Neural cell (in vitro differentiated cells): ENCODE results near the gene P2RY6. TPM values are rescaled to one million over a fixed set of nuclear protein-coding genes. Genes with fewer than 3 reads are reported as not detected.

ENCODE experiments used
- H2AFZ ChIP-seq: fragments of 200-600, 300-800 bp; sonication (generic), shearing (Covaris generic); 2 replicates; pipeline ENCODE4 v1.6.0; 2014; ENCODE audit warnings: low read depth, mild to moderate bottlenecking, antibody characterized with exemption, low read length, moderate library complexity
- H3F3A ChIP-seq: fragments of 200-600 bp; shearing (Covaris generic); 2 replicates; pipeline ENCODE4 v1.6.1; 2016; ENCODE audit warnings: mild to moderate bottlenecking, moderate library complexity, mixed read lengths, antibody characterized with exemption, low read length; ENCODE audit not compliant: insufficient read depth, poor library complexity, severe bottlenecking
- H3K27ac ChIP-seq: fragments of 200-600, 300-800 bp; sonication (generic), shearing (Covaris generic); 2 replicates; pipeline ENCODE4 v1.5.1; 2014; ENCODE audit warnings: mild to moderate bottlenecking, low read length, moderate library complexity
- H3K27me3 ChIP-seq: fragments of 300-800, 200-600 bp; sonication (generic), shearing (Covaris generic); 2 replicates; pipeline ENCODE4 v1.6.0; 2014; ENCODE audit warnings: mild to moderate bottlenecking, low read depth, low read length, moderate library complexity; ENCODE audit not compliant: insufficient read depth
- H3K36me3 ChIP-seq: fragments of 300-800, 200-600 bp; sonication (generic), shearing (Covaris generic); 2 replicates; pipeline ENCODE4 v1.5.1; 2014; ENCODE audit warnings: mild to moderate bottlenecking, antibody characterized with exemption, low read length, moderate library complexity; ENCODE audit not compliant: insufficient read depth
- H3K4me2 ChIP-seq: fragments of 300-800, 200-600 bp; sonication (generic), shearing (Covaris generic); 2 replicates; pipeline ENCODE4 v1.6.0; 2014; ENCODE audit warnings: mild to moderate bottlenecking, low read length
- H3K4me3 ChIP-seq: fragments of 300-800, 200-600 bp; sonication (generic), shearing (Covaris generic); 2 replicates; pipeline ENCODE4 v1.5.1; 2014; ENCODE audit warnings: mild to moderate bottlenecking, low read length, moderate library complexity
- H3K79me2 ChIP-seq: fragments of 200-600 bp; shearing (Covaris generic); replicated peaks from 2 replicates; pipeline ENCODE4 v1.6.0; 2014; ENCODE audit warnings: mild to moderate bottlenecking, low read length, moderate library complexity; ENCODE audit not compliant: insufficient read depth
- H3K9ac ChIP-seq: fragments of 300-800, 200-600 bp; sonication (generic), shearing (Covaris generic); 2 replicates; pipeline ENCODE4 v1.6.1; 2016; ENCODE audit warnings: mild to moderate bottlenecking, low read length, mixed read lengths
- H3K9me2 ChIP-seq: fragments of 200-600 bp; shearing (Covaris generic); 2 replicates; pipeline ENCODE4 v1.6.1; 2016; ENCODE audit warnings: mild to moderate bottlenecking, low read length, mixed read lengths; ENCODE audit not compliant: insufficient read depth
- H3K9me3 ChIP-seq: fragments of 200-600, 300-800 bp; sonication (generic), shearing (Covaris generic); 2 replicates; pipeline ENCODE4 v1.6.1; 2016; ENCODE audit warnings: mild to moderate bottlenecking, mixed run types, low read length, moderate library complexity, mixed read lengths
- H4K20me1 ChIP-seq: fragments of 200-600 bp; shearing (Covaris generic); 2 replicates; pipeline ENCODE4 v1.6.1; 2016; ENCODE audit warnings: mild to moderate bottlenecking, mixed run types; ENCODE audit not compliant: insufficient read depth
- CTCF ChIP-seq: fragments of 450-650 bp; IDR thresholded peaks from 2 replicates; pipeline ENCODE4 v1.5.1; 2014; ENCODE audit warnings: antibody characterized with exemption, mild to moderate bottlenecking, moderate library complexity; ENCODE audit not compliant: poor library complexity, severe bottlenecking
- EP300 ChIP-seq: fragments of 450-650 bp; conservative IDR thresholded peaks from 2 replicates; pipeline ENCODE4 v1.6.1; 2014; ENCODE audit warnings: antibody characterized with exemption, mild to moderate bottlenecking, moderate library complexity; ENCODE audit not compliant: poor library complexity, severe bottlenecking
- EZH2 ChIP-seq: fragments of 200-600, 300-800 bp; shearing (Covaris generic), sonication (generic); IDR thresholded peaks from 2 replicates; pipeline ENCODE4 v1.6.1; 2014; ENCODE audit warnings: antibody characterized with exemption, low read length, borderline replicate concordance, mild to moderate bottlenecking; ENCODE audit not compliant: insufficient read depth, poor library complexity, severe bottlenecking
- MXI1 ChIP-seq: fragments of 450-650 bp; conservative IDR thresholded peaks from 2 replicates; pipeline ENCODE4 v1.6.1; 2014; ENCODE audit warnings: antibody characterized with exemption, mild to moderate bottlenecking; ENCODE audit not compliant: poor library complexity, severe bottlenecking
- POLR2AphosphoS5 ChIP-seq: IDR thresholded peaks from 2 replicates; pipeline ENCODE4 v1.6.1; 2012
- RAD21 ChIP-seq: fragments of 450-650 bp; conservative IDR thresholded peaks from 2 replicates; pipeline ENCODE4 v1.6.1; 2014; ENCODE audit warnings: antibody characterized with exemption, mild to moderate bottlenecking, moderate library complexity
- REST ChIP-seq: IDR thresholded peaks from 2 replicates; pipeline ENCODE4 v1.6.1; 2012; ENCODE audit warnings: borderline replicate concordance
- SMC3 ChIP-seq: fragments of 450-650 bp; conservative IDR thresholded peaks from 2 replicates; pipeline ENCODE4 v1.6.1; 2014; ENCODE audit warnings: antibody characterized with exemption, mild to moderate bottlenecking, moderate library complexity; ENCODE audit not compliant: poor library complexity
- TAF1 ChIP-seq: IDR thresholded peaks from 2 replicates; pipeline ENCODE4 v1.6.1; 2012; ENCODE audit warnings: low read depth
- polyA plus RNA-seq: library from polyadenylated mRNA; depleted of rRNA; stranded (reverse); fragments of >200 nt; gene quantifications from 2 replicates; pipeline ENCODE4 v1.2.3, GENCODE V29; 2014

Gene P2RY6
- polyA plus RNA-seq, 1 donor from 2014 or later, result not detected

- no peak overlapping the region for H3K4me2 ChIP-seq
- H3K4me3 ChIP-seq, result no peak overlapping the region
These were observed 21.3 kb downstream of the P2RY6 start for GRCh38 chr11:73293356-73293936.

DNA sequence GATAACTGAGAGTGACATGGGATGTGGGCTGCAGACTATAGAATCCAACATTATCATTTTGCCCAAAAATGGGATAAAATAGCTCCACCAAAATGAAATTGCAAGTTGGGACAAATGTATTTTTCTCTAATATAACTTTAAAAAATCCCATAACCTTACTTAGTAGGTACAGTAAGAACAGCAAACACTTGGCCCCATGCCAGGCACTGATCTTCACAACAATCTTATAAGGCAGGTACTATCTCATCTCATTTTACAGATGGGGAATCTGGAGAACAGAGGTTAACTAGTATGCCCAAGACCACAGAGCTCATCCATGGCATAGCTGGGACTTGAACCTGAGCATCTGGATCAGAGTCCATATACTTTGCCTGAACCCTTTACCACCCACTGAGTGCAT, 22.5 kb downstream of the P2RY6 start:
- TF ChIP-seq SMC3 (no peak), CTCF (no peak), REST (no peak), RAD21 (no peak), POLR2AphosphoS5 (no peak), EZH2 (no peak), TAF1 (no peak), EP300 (no peak), MXI1 (no peak)
- Histone ChIP-seq H3K9ac (no peak overlapping the region), H4K20me1 (no peaks in the 10 kb centered on the region), H3K4me2 (no peak overlapping the region), H3K4me3 (no peak overlapping the region), H3K27ac (no peak overlapping the region), H3K79me2 (no peaks in the 10 kb centered on the region), H3F3A (no peaks in the 10 kb centered on the region), H3K9me2 (no peaks in the 10 kb centered on the region), H3K36me3 (no peaks in the 10 kb centered on the region), H3K9me3 (no peaks in the 10 kb centered on the region), H3K27me3 (no peaks in the 10 kb centered on the region), H2AFZ (no peak overlapping the region)

More at GRCh38 chr11:73293356-73293936, 21.3 kb downstream of the P2RY6 start:
- Histone ChIP-seq H4K20me1 (no peaks in the 10 kb centered on the region), H3K27me3 (no peaks in the 10 kb centered on the region), H3K27ac (no peak overlapping the region), H3K36me3 (no peaks in the 10 kb centered on the region), H3F3A (no peaks in the 10 kb centered on the region), H2AFZ (no peak overlapping the region), H3K9me3 (no peaks in the 10 kb centered on the region), H3K9me2 (no peaks in the 10 kb centered on the region), H3K9ac (no peak overlapping the region), H3K79me2 (no peaks in the 10 kb centered on the region)
- TF ChIP-seq CTCF (no peak), EP300 (no peak), TAF1 (no peak)
